Liver (tissue), 9 donors: ENCODE results near the gene OR5L2. TPM values are rescaled to one million over a fixed set of nuclear protein-coding genes. Genes with fewer than 3 reads are reported as not detected.

Experiments used
- DNase-seq: peaks from one replicate; pipeline ENCODE4 v3.0.0-alpha.2; 2017; ENCODE audit warnings: low spot score
- H3K27ac ChIP-seq, 2 donors: one replicate each; pipeline ENCODE4 v1.7.0; 2013; ENCODE audit warnings: inconsistent platforms in 2 of 2, low read length in 2 of 2, control low read depth in 1 of 2, low read depth in 1 of 2, mild to moderate bottlenecking in 1 of 2
- H3K27me3 ChIP-seq, 4 donors: one replicate each; pipeline versions ENCODE4 v1.6.1 to v1.7.0; 2013; ENCODE audit warnings: low read length in 3 of 4, inconsistent platforms in 1 of 4, mild to moderate bottlenecking in 1 of 4, moderate library complexity in 1 of 4; ENCODE audit not compliant: control insufficient read depth in 4 of 4, insufficient read depth in 4 of 4
- H3K36me3 ChIP-seq, 4 donors: one replicate each; pipeline versions ENCODE4 v1.6.1 to v1.7.0; 2013; ENCODE audit warnings: low read length in 3 of 4, mild to moderate bottlenecking in 3 of 4, low read depth in 1 of 4, moderate library complexity in 1 of 4; ENCODE audit not compliant: control insufficient read depth in 4 of 4, insufficient read depth in 3 of 4
- H3K4me1 ChIP-seq, 4 donors: one replicate each; pipeline versions ENCODE4 v1.6.1 to v1.7.0; 2013; ENCODE audit warnings: low read length in 3 of 4, mild to moderate bottlenecking in 3 of 4, moderate library complexity in 1 of 4; ENCODE audit not compliant: control insufficient read depth in 4 of 4, insufficient read depth in 4 of 4
- H3K4me3 ChIP-seq, 3 donors: one replicate each; pipeline versions ENCODE4 v1.6.1 to v1.7.0; 2013; ENCODE audit warnings: low read length in 3 of 3, control low read depth in 1 of 3, low read depth in 1 of 3, mild to moderate bottlenecking in 1 of 3
- H3K9ac ChIP-seq, 2 donors: one replicate each; pipeline ENCODE4 v1.7.0; 2013; ENCODE audit warnings: low read length in 2 of 2, mild to moderate bottlenecking in 2 of 2, moderate library complexity in 2 of 2, control low read depth in 1 of 2, low read depth in 1 of 2
- H3K9me3 ChIP-seq, 4 donors: one replicate each; pipeline versions ENCODE4 v1.6.1 to v1.7.0; 2013; ENCODE audit warnings: low read length in 3 of 4; ENCODE audit not compliant: control insufficient read depth in 4 of 4
- EGR1 ChIP-seq, 2 donors: IDR thresholded peaks; 2 replicates each; pipeline ENCODE4 v1.6.1; 2016 to 2018; ENCODE audit warnings: antibody characterized with exemption in 2 of 2, low read depth in 2 of 2
- FOXA1 ChIP-seq: IDR thresholded peaks from 2 replicates; pipeline ENCODE4 v1.6.1; 2016; ENCODE audit warnings: antibody characterized with exemption
- FOXA2 ChIP-seq: IDR thresholded peaks from 2 replicates; pipeline ENCODE4 v1.6.1; 2016; ENCODE audit warnings: antibody characterized with exemption
- GABPA ChIP-seq, 2 donors: IDR thresholded peaks in 1 of 2; conservative IDR thresholded peaks in 1 of 2; 2 replicates each; pipeline ENCODE4 v1.6.1; 2016; ENCODE audit warnings: antibody characterized with exemption in 2 of 2, mild to moderate bottlenecking in 1 of 2, moderate library complexity in 1 of 2
- HNF4A ChIP-seq, 2 donors: conservative IDR thresholded peaks; 2 replicates each; pipeline ENCODE4 v1.6.1; 2016; ENCODE audit warnings: antibody characterized with exemption in 2 of 2, mild to moderate bottlenecking in 2 of 2
- HNF4G ChIP-seq: IDR thresholded peaks from 2 replicates; pipeline ENCODE4 v1.6.1; 2016; ENCODE audit warnings: antibody characterized with exemption
- JUND ChIP-seq, 2 donors: IDR thresholded peaks; 2 replicates each; pipeline ENCODE4 v1.6.1; 2016; ENCODE audit warnings: antibody characterized with exemption in 2 of 2
- NR2F2 ChIP-seq: IDR thresholded peaks from 2 replicates; pipeline ENCODE4 v1.6.1; 2016; ENCODE audit warnings: antibody characterized with exemption
- RAD21 ChIP-seq, 2 donors: IDR thresholded peaks; 2 replicates each; pipeline ENCODE4 v1.6.1; 2016; ENCODE audit warnings: antibody characterized with exemption in 2 of 2, mild to moderate bottlenecking in 2 of 2
- RXRA ChIP-seq, 2 donors: IDR thresholded peaks; 2 replicates each; pipeline ENCODE4 v1.6.1; 2017 to 2018; ENCODE audit warnings: antibody characterized with exemption in 2 of 2, mild to moderate bottlenecking in 1 of 2
- SP1 ChIP-seq: IDR thresholded peaks from 2 replicates; pipeline ENCODE4 v1.6.1; 2018; ENCODE audit warnings: antibody characterized with exemption, mild to moderate bottlenecking
- TAF1 ChIP-seq: conservative IDR thresholded peaks from 2 replicates; pipeline ENCODE4 v1.6.1; 2016; ENCODE audit warnings: antibody characterized with exemption, mild to moderate bottlenecking
- YY1 ChIP-seq: IDR thresholded peaks from 2 replicates; pipeline ENCODE4 v1.6.1; 2016; ENCODE audit warnings: antibody characterized with exemption, mild to moderate bottlenecking
- WGBS: extraction: QIAGEN DNeasy Blood & Tissue Kit; methylation state at CpG from one replicate; pipeline ENCODE4 v1.1.7; 2013; 5-methylcytosine and 5-hydroxymethylcytosine counted together
- polyA plus RNA-seq, 2 donors: library from polyadenylated mRNA; stranded (reverse) in 1 of 2; unstranded in 1 of 2; fragments of 200-250 nt in 1 of 2; fragments of >200 nt in 1 of 2; fragmentation: Nextera tagmentation in 1 of 2; extraction: Ambion mirVana in 1 of 2; gene quantifications; one replicate each; pipeline versions ENCODE4 v1.2.1 to v1.2.3, GENCODE V29; 2013 to 2015
- total RNA-seq, 2 donors: library from RNA; depleted of rRNA; stranded (reverse); fragments of >200 nt; gene quantifications; one replicate each; pipeline ENCODE4 v1.2.3, GENCODE V29; 2014
- TF ChIP-seq, protein P1 (sequence below): IDR thresholded peaks from 2 replicates; pipeline ENCODE4 v1.6.1; 2016; ENCODE audit warnings: antibody characterized with exemption
- TF ChIP-seq, protein P2 (sequence below): IDR thresholded peaks from 2 replicates; pipeline ENCODE4 v1.6.1; 2016; ENCODE audit warnings: antibody characterized with exemption
- TF ChIP-seq, protein P3 (sequence below): fragments of 150-350 bp; IDR thresholded peaks from 2 replicates; pipeline ENCODE4 v1.5.1; 2017; ENCODE audit warnings: improper control_type of control experiment, low read depth, low read length; ENCODE audit not compliant: missing input control
- TF ChIP-seq, protein P4 (sequence below): IDR thresholded peaks from 2 replicates; pipeline ENCODE4 v1.6.1; 2016; ENCODE audit warnings: antibody characterized with exemption
- TF ChIP-seq, protein P5 (sequence below): IDR thresholded peaks from 2 replicates; pipeline ENCODE4 v1.6.1; 2016; ENCODE audit warnings: antibody characterized with exemption, mild to moderate bottlenecking
- donor health status: healthy.
- donor health status: healthy.
- donor health status: healthy.
- donor health status: healthy.
- donor health status: healthy.

The OR5L2 gene
- total and polyA plus RNA-seq, 4 donors: not detected

DNA sequence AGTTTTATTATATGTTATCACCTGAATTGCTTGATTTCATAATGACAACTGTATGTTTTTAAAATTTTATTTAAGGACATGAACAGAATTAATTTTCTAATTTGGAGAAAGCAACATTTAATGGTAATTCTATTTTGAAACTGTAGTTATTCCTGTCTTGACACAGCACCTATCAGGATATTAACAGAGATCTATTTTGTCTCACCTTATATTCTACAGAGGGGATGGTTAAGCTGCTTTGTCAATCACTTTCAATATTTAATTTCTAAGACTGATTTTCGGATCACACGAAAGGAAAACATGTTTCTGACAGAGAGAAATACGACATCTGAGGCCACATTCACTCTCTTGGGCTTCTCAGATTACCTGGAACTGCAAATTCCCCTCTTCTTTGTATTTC is 11.4 kb downstream of the OR5L2 start, which contains the start of gene OR5D16:
Gene OR5D16 (plus strand): TSS at position 301 of the 400 bp plus-strand sequence. CDS start 0 bp downstream, at position 301.
- WGBS: 23% methylated on average over 3 of the region's 3 CpGs
- Histone ChIP-seq H3K4me1 (no peaks in the 10 kb centered on the region), H3K36me3 (no peaks in the 10 kb centered on the region), H3K4me3 (no peak within 1 kb of the TSS), H3K9ac (no peak within 1 kb of the TSS), H3K9me3 (no peaks in the 10 kb centered on the region), H3K27me3 (no peaks in the 10 kb centered on the region), H3K27ac (no peak within 1 kb of the TSS)
- DNase-seq: no peak
- TF ChIP-seq GABPA (IDR thresholded peaks at IDR 0.05 in 1 of 2, conservative IDR thresholded peaks at IDR 0.05 in 1 of 2): no peak
- no peak for TF ChIP-seq NR2F2
- no peak for TF ChIP-seq JUND (IDR thresholded peaks at IDR 0.05)
- TF ChIP-seq, protein P1, sequence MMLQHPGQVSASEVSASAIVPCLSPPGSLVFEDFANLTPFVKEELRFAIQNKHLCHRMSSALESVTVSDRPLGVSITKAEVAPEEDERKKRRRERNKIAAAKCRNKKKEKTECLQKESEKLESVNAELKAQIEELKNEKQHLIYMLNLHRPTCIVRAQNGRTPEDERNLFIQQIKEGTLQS: no peak
- no peak for TF ChIP-seq HNF4A (conservative IDR thresholded peaks at IDR 0.05)
- no peak for TF ChIP-seq EGR1 (IDR thresholded peaks at IDR 0.05; ENCODE audit: low read depth in 2 of 2)
- TF ChIP-seq, protein P2, sequence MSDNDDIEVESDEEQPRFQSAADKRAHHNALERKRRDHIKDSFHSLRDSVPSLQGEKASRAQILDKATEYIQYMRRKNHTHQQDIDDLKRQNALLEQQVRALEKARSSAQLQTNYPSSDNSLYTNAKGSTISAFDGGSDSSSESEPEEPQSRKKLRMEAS: no peak
- no peak for TF ChIP-seq RAD21 (IDR thresholded peaks at IDR 0.05)
- TF ChIP-seq, protein P3, sequence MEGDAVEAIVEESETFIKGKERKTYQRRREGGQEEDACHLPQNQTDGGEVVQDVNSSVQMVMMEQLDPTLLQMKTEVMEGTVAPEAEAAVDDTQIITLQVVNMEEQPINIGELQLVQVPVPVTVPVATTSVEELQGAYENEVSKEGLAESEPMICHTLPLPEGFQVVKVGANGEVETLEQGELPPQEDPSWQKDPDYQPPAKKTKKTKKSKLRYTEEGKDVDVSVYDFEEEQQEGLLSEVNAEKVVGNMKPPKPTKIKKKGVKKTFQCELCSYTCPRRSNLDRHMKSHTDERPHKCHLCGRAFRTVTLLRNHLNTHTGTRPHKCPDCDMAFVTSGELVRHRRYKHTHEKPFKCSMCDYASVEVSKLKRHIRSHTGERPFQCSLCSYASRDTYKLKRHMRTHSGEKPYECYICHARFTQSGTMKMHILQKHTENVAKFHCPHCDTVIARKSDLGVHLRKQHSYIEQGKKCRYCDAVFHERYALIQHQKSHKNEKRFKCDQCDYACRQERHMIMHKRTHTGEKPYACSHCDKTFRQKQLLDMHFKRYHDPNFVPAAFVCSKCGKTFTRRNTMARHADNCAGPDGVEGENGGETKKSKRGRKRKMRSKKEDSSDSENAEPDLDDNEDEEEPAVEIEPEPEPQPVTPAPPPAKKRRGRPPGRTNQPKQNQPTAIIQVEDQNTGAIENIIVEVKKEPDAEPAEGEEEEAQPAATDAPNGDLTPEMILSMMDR: no peak
- no peak for TF ChIP-seq YY1
- TF ChIP-seq FOXA1: no peak
- TF ChIP-seq RXRA (IDR thresholded peaks at IDR 0.05): no peak
- TF ChIP-seq FOXA2: no peak
- TF ChIP-seq SP1: no peak
- no peak for TF ChIP-seq TAF1
- no peak for TF ChIP-seq HNF4G
- TF ChIP-seq, protein P4, sequence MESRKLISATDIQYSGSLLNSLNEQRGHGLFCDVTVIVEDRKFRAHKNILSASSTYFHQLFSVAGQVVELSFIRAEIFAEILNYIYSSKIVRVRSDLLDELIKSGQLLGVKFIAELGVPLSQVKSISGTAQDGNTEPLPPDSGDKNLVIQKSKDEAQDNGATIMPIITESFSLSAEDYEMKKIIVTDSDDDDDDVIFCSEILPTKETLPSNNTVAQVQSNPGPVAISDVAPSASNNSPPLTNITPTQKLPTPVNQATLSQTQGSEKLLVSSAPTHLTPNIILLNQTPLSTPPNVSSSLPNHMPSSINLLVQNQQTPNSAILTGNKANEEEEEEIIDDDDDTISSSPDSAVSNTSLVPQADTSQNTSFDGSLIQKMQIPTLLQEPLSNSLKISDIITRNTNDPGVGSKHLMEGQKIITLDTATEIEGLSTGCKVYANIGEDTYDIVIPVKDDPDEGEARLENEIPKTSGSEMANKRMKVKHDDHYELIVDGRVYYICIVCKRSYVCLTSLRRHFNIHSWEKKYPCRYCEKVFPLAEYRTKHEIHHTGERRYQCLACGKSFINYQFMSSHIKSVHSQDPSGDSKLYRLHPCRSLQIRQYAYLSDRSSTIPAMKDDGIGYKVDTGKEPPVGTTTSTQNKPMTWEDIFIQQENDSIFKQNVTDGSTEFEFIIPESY: no peak
- TF ChIP-seq, protein P5, sequence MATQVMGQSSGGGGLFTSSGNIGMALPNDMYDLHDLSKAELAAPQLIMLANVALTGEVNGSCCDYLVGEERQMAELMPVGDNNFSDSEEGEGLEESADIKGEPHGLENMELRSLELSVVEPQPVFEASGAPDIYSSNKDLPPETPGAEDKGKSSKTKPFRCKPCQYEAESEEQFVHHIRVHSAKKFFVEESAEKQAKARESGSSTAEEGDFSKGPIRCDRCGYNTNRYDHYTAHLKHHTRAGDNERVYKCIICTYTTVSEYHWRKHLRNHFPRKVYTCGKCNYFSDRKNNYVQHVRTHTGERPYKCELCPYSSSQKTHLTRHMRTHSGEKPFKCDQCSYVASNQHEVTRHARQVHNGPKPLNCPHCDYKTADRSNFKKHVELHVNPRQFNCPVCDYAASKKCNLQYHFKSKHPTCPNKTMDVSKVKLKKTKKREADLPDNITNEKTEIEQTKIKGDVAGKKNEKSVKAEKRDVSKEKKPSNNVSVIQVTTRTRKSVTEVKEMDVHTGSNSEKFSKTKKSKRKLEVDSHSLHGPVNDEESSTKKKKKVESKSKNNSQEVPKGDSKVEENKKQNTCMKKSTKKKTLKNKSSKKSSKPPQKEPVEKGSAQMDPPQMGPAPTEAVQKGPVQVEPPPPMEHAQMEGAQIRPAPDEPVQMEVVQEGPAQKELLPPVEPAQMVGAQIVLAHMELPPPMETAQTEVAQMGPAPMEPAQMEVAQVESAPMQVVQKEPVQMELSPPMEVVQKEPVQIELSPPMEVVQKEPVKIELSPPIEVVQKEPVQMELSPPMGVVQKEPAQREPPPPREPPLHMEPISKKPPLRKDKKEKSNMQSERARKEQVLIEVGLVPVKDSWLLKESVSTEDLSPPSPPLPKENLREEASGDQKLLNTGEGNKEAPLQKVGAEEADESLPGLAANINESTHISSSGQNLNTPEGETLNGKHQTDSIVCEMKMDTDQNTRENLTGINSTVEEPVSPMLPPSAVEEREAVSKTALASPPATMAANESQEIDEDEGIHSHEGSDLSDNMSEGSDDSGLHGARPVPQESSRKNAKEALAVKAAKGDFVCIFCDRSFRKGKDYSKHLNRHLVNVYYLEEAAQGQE: no peak
